Ishikawa (cell line): ENCODE data around the gene CELF2.

ENCODE experiments used
- CEBPB ChIP-seq: IDR thresholded peaks from 2 replicates; pipeline ENCODE4 v1.6.1; 2012
- TF ChIP-seq, protein P1 (sequence below): IDR thresholded peaks from 2 replicates; pipeline ENCODE4 v1.6.1; 2012; ENCODE audit warnings: low read depth, mild to moderate bottlenecking

DNA sequence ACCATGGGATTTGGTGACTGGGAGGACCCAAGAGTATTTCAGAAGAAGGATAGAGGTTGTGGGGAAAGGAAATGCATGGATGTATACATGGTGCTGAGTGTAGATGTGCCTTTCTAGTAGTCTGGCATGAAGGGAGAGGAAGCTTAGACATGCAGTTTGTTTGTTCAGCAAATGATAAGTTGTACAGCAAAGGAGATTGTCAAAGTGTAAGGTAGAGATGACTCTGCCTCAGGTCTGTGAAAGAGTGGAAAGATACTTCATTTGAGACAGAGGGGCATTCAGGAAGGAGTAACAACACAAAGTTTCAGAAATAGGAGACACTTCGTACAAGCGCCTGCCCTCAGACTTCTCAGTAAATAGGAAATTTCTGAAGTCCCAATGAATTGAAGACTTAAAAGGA lies 152.3 kb downstream of the CELF2 start:
- no peak for TF ChIP-seq CEBPB
- TF ChIP-seq, protein P1, sequence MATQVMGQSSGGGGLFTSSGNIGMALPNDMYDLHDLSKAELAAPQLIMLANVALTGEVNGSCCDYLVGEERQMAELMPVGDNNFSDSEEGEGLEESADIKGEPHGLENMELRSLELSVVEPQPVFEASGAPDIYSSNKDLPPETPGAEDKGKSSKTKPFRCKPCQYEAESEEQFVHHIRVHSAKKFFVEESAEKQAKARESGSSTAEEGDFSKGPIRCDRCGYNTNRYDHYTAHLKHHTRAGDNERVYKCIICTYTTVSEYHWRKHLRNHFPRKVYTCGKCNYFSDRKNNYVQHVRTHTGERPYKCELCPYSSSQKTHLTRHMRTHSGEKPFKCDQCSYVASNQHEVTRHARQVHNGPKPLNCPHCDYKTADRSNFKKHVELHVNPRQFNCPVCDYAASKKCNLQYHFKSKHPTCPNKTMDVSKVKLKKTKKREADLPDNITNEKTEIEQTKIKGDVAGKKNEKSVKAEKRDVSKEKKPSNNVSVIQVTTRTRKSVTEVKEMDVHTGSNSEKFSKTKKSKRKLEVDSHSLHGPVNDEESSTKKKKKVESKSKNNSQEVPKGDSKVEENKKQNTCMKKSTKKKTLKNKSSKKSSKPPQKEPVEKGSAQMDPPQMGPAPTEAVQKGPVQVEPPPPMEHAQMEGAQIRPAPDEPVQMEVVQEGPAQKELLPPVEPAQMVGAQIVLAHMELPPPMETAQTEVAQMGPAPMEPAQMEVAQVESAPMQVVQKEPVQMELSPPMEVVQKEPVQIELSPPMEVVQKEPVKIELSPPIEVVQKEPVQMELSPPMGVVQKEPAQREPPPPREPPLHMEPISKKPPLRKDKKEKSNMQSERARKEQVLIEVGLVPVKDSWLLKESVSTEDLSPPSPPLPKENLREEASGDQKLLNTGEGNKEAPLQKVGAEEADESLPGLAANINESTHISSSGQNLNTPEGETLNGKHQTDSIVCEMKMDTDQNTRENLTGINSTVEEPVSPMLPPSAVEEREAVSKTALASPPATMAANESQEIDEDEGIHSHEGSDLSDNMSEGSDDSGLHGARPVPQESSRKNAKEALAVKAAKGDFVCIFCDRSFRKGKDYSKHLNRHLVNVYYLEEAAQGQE, result no peak
